ENCODE measurements around the gene TMTC2.
"Not testable (repeated sequence)": the region's sequence is repeated elsewhere in the genome, so short reads cannot be mapped to it uniquely, and the experiment has no call there.

TMTC2 gene

GRCh38 chr12:82727886-82728285, 41.2 kb downstream of the TMTC2 start:
- DNase-seq (ENCODE audit: low spot score): no peak

DNA sequence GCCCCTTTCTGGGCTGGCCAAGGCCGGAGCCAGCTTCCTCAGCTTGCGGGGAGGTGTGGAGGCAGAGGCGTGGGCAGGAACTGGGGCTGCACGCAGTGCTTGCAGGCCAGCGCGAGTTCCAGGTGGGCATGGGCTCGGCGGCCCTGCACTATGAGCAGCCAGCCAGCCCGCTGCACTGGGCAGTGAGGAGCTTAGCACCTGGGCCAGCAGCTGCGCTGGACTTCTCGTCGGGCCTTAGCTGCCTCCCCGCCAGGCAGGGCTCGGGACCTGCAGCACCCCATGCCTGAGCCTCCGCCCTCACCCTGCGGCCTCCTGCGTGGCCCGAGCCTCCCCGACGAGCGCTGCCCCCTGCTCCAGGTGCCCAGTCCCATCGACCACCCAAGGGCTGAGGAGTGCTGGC, 42.0 kb downstream of the TMTC2 start:
- no peak for DNase-seq (ENCODE audit: low spot score)

- no peak for DNase-seq (ENCODE audit: low spot score)
These were observed 44.3 kb downstream of the TMTC2 start for GRCh38 chr12:82730953-82731459.

DNA sequence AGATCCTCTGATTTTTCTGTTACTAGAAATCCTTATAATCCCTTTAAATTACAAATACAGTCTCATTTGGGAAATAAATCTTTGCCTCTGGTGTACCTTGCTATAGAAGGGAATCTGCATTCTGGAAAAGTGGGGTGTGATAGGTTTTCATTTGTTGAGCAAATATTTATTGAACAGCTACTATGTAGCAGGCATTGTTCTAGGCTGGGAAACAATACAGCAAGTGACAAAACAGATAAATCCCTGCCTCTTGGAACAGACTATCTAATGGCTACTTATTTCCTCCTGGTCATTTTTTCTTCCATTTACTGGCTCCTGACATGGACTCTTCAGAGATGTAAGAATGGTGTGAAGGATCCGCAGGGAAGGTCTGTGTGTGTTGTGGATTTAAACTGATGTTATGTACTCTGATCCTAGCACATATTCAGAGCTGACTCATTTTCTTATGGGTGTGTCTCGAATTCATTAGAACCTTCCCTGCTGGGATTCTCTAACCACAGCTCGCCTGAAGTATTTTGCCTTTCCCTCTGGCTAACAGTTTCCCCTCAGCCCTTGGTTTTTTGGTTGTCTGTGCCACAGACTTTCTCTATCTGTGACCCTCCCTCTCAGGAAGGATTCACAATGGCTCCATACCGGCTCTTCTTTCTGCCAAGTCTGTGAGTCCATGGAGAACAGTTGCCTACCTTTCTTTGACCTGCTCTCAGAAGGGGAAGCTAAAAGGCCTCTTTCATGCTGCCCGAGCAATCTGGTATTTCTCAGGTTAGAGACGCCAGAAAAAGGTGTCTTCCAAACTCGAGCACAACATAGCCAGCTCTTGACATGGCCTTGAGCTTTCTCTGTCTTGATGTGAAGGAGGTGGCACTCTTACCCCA, 53.7 kb downstream of the TMTC2 start:
- DNase-seq (ENCODE audit: low spot score): no peak

DNA sequence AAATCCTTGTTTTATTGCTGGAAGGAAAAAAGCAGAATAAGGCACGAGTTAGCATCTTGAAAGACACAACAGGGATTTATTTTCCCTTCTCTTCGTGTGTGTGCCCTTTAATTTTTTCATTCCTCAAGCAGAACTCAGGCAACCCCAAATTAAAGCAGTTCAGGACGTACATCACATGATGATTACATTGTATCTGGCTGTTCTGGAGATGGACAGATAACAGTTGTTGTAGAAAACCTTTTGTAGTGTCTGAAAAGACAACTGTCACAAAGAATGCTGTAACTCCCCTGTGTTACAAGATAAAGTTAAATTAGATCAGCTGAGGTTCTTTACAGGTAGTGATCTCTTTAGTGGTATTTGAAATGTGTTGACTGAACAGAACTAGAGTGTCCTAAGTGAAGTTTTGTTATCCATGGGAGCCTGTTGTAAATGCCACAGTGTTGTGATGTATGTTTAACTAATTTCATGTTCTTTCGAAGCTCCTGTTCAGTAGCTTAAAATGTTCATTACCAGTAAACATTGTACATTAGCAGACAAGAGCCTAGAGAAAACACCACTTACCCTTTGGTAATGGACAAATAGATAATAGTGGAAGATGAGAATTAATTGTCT, 58.5 kb downstream of the TMTC2 start:
- no peak for DNase-seq (ENCODE audit: low spot score)

DNA sequence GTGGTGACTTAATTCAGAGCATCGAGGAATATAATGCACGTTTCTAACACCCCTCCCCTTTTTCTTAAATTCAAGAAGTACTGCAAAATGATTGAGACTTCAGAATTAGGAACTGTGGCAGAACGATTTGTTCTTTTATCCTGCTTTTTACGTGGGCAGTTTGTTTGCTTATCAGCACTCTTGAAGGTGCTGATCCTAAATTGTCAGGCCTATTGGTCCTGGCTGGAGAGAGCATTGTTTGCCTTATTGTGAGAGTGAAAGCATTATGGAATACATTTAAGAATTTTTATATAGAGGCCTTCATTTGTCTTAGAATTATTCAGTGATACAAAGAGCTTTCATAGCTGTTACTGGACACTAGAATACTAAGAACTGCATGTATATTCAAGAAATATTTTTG, 59.1 kb downstream of the TMTC2 start:
- DNase-seq (ENCODE audit: low spot score): no peak

GRCh38 chr12:82746668-82747067, 60.0 kb downstream of the TMTC2 start:
- DNase-seq (ENCODE audit: low spot score): no peak

- DNase-seq (ENCODE audit: low spot score): no peak
These were observed 62.3 kb downstream of the TMTC2 start for GRCh38 chr12:82749015-82749414.

DNA sequence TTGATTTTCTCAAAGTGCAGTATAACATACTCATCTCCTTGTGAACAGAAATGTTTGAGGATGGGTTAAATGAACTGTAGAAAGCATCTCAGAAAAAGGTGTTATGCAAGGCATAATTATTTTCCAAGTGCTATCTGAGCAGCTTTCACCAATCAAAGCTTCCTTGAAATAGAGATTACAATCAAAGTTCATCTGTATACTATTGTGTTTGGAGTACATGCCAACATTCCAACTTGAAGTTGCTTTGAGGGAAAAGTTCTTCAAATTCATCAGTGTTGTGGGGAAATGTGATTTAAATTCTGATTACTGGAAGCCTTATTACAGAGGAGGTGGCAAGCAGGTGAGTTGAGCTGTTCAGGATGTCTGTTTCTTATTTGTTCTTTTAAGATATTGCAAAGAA, 68.2 kb downstream of the TMTC2 start:
- DNase-seq (ENCODE audit: low spot score): no peak

DNA sequence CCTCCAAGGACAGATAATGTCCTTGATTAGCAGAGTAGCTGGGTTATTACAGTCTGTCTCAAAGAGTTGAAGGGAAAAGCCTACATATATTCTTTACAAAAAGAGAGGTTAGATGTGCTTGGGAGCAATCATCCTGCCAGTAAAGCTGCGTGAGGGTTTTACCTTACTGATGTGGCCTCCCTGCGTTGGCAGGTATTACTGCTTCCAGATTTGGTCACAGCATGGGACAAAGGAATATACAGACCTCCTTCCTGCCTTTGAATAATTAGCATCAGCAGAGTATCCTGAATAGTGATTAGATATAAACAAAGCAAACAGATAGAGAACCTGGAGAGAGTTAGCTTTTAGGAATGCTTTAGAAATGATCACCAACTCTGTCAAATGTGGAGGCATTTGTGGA, 69.6 kb downstream of the TMTC2 start:
- DNase-seq (ENCODE audit: low spot score): no peak

DNA sequence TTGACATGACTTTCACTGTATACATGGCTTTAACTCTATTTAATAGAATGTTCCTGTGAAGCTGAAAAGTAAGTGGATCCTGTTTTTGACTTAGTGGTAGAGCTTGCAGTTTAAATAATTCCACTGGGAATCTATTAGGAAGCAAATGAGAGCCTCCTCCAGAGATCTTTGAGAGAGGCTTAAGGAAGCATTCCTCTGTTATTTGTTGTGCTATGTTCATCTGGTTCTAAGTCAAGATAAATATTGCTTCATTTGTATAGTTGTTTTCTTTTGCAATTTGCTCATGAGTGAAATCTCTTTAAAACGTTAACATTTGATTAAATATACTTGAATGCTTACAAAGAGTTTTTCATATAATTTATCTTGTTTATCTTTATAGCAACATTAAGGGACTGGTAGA, 70.4 kb downstream of the TMTC2 start:
- DNase-seq (ENCODE audit: low spot score): no peak

- DNase-seq (ENCODE audit: low spot score): no peak
These were observed 71.0 kb downstream of the TMTC2 start for GRCh38 chr12:82757656-82758055.

DNA sequence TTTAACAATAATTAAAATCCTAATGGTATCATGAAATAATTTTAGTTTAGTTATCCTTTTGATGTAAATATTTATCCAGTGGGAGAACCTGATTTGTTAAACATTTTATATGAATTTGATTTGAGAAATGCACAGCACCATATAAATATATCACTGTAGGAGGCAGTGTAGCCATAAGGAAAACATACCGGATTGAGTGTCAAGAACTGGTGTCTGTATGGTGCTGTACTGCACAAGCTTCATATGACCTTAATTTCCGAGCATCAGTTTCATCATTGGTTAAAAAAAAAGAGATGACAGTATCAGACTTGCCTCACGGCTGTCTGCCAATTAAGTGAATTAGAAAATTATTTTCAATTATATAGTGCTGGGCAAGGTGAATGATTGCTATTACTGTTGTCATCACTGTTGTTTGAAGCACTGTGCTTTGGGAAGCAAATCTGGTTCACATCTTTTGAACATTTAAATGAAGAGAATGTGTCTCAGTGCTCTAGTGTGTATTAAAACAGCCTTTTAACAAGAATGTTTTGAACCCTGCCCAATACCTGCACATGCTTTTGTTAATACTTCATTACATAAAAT, 72.1 kb downstream of the TMTC2 start:
- no peak for DNase-seq (ENCODE audit: low spot score)

DNA sequence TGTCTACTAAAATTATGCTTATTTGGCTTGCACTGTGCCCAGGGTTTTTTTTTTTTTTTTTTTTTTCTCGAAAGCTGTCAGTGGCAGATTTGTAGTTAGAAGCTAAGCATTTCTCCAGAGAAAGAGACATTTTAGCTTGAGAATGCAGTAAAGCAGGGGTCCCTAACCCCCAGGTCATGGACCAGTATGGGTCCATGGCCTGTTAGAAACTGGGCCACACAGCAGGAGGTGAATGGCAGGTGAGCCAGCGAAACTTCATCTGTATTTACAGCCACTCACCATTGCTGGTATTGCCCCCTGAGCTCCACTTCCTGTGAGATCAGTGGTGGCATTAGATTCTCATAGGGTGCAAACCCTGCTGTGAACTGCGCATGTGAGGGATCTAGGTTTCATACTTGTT, 73.7 kb downstream of the TMTC2 start:
- DNase-seq (ENCODE audit: low spot score): no peak

DNA sequence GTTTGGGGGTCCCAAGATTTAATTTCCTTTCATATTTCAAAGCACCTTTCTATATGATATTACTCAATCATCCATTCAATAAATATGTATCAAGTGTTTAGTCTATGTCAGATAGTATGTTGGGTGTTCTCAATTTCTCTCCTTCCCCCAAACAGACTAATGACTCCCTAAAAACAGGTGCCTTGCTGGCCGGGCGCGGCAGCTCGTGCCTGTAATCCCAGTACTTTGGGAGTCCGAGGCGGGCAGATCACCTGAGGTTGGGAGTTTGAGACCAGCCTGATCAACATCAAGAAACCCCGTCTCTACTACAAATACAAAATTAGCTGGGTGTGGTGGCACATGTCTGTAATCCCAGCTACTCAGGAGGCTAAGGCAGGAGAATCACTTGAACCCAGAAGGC, 78.5 kb downstream of the TMTC2 start:
- DNase-seq (ENCODE audit: low spot score): not testable (repeated sequence)

DNA sequence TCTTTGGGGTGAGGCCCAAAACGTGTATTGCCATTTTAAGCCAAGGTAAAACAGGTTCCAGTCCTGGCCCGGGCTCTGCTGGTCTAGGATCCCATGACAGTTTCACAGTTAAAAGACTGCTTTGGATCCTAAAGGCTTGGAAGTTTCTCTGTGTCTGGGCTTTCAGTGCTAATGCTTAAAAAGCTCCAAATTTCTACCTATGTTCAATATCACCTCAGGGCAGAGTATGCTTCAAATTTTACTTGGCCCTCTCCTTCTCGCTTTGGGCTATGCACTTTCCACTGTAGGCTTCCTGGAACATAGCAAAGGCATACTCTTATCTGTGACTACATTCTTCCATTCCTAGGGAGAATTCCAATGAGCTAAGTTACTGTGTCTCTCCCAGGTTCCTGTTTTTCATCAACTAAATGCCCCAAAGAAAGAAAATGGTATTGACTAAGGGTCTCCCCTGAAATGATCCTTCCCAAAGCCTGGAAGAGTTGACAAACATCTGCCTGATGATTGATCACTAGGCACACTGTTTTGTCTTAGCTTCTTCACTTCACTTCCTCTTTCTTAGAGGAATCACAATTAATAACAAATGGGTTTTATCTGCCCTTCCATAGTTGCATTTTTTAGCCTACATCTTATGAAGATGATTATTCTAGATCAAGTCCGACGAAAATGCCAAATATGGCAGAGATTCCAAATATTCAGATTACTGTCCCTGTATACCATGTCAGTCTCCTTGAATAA, 79.4 kb downstream of the TMTC2 start:
- no peak for DNase-seq (ENCODE audit: low spot score)

GRCh38 chr12:82774666-82775065, 88.0 kb downstream of the TMTC2 start:
- no peak for DNase-seq (ENCODE audit: low spot score)

DNA sequence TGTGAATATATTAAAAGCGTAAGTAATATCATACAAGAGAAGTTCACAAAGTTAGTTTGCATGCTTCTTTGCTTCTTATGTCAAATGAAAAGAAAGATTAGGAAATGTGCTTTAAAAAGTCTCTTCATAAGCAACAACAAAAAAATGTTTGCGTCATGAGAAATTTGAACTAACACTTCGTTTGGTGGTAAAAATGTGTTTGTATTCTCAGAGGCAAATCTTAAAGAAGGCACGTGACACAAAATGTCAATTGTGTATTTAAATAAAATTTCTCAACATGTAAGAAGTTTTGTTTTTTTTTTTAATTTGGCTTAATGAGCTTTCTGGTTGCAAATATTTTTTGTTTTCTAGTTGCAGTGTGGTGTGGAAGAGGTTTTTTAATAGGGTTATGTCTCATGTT, 93.8 kb downstream of the TMTC2 start:
- no peak for DNase-seq (ENCODE audit: low spot score)

DNA sequence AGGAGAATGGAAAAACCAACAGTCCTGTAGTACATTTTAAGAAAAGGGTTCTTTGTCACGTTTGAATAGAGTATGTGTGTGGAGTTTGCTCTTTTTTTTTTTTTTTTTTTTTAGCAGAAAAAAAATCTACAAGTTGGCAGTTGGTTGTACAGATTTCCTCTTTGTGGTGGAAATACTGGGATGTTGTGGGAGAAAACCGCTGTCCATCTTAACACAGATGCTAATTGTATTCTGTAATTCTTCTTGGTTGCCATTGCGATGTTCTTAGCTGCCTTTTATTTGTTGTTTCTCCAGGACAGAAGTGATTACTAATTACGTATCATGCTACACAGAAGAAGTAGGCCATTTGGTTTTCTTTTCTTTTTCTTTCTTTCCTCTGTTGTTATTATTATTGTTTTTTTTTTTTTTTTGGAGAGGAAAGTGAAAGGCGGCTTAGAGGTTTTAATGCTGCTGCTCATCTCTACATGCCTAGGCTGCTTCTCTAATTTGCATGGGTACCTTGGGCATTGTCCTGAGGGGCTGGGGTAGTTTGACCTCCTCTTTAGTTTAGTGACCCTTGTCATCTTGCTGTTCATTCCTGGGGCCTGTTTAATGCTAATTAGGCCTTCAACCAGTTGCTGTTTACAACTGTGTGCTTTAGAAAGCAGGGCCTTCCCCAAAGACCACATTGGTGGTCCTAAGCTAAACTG, 94.7 kb downstream of the TMTC2 start:
- no peak for DNase-seq (ENCODE audit: low spot score)

DNA sequence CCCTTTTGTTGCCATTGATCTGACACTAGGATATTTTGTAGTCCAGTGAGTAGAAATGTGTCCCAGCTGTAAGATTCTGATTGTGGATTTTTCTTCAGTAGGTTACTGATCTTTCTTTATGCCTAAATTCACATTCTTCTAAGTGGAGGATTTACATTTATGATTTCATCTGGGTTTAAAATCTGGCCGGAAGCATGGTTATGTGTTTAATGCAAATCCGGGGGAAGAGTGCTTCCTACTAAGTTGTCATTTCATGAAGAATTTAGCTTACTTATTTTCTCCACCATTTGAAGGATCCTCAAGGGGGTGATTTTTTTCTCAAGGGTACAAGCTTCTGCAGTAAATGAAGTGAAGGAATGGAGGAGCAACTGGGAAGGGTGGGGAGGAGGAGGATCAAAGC, 96.7 kb downstream of the TMTC2 start:
- no peak for DNase-seq (ENCODE audit: low spot score)

DNA sequence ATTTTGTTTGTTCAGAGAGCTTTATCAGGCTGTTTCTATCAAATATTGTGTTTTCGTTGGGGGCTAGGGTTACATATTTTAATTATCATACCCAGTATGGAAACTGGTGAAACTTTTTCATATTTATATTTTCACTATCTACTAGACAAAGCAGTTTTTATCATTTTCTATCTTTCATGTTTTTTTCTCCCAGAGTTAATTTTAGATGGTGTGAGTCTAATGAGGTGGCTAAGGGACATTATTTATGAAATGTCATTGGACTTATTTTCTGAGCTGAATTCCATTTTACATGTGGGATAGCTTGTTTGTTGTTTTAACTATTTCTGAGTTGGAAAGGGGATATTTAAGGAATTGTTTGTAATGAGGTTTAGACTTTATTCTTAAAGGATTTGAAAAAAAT, 100.3 kb downstream of the TMTC2 start:
- no peak for DNase-seq (ENCODE audit: low spot score)

DNA sequence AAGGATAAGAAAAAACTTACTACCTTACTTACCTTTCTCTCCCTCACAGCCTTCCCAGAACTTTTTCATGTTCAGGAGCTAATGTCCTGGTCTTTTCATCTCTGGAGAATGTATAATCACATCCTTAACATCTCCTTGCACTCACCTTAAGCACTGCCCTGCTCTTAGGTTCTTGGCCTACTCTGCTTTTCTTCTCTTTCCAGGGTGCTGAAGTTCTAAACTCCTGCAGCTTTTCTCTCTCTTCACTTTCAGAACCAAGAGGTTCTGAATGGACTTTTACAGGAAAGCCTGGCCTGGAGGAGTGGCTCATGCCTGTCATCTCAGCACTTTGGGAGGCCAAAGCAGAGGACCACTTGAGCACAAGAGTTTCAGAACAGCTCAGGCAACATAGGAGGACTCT, 101.9 kb downstream of the TMTC2 start:
- no peak for DNase-seq (ENCODE audit: low spot score)
